KOPT-K1 (cell line): Measurements from ENCODE around the gene TBC1D2.
"Not testable (repeated sequence)": the region's sequence is repeated elsewhere in the genome, so short reads cannot be mapped to it uniquely, and the experiment has no call there.

ENCODE experiments used
- H3K27ac ChIP-seq: fragments of 200-600 bp; sonication (generic); 2 replicates; pipeline ENCODE4 v1.5.1; 2016; ENCODE audit warnings: antibody characterized with exemption, mild to moderate bottlenecking, low read depth, low read length; ENCODE audit not compliant: poor library complexity, severe bottlenecking
- H3K36me3 ChIP-seq: fragments of 200-600 bp; sonication (generic); 2 replicates; pipeline ENCODE4 v1.5.1; 2017; ENCODE audit warnings: antibody characterized with exemption, mild to moderate bottlenecking, low read length, moderate library complexity; ENCODE audit not compliant: insufficient read depth
- H3K9me3 ChIP-seq: fragments of 200-600 bp; sonication (generic); 2 replicates; pipeline ENCODE4 v1.5.1; 2017; ENCODE audit warnings: antibody characterized with exemption, low read length, mild to moderate bottlenecking; ENCODE audit not compliant: insufficient read depth, poor library complexity, severe bottlenecking

TBC1D2 gene

GRCh38 chr9:98283143-98283542 lies 27.7 kb upstream of the TBC1D2 start:
- H3K27ac ChIP-seq, H3K36me3 ChIP-seq, H3K9me3 ChIP-seq: not testable (repeated sequence)

GRCh38 chr9:98281281-98281680 lies 25.8 kb upstream of the TBC1D2 start:
- Histone ChIP-seq H3K9me3 (no peaks in the 10 kb centered on the region), H3K27ac (no peak overlapping the region), H3K36me3 (no peaks in the 10 kb centered on the region)

GRCh38 chr9:98280574-98280973 lies 25.1 kb upstream of the TBC1D2 start:
- Histone ChIP-seq H3K36me3 (no peaks in the 10 kb centered on the region), H3K27ac (no peak overlapping the region), H3K9me3 (no peaks in the 10 kb centered on the region)

- no peaks in the 10 kb centered on the region for H3K9me3 ChIP-seq
- H3K27ac ChIP-seq = no peak overlapping the region
- H3K36me3 ChIP-seq = no peaks in the 10 kb centered on the region
These were observed 24.7 kb upstream of the TBC1D2 start for GRCh38 chr9:98280162-98280561.

- H3K9me3 ChIP-seq = no peaks in the 10 kb centered on the region
- no peak overlapping the region for H3K27ac ChIP-seq
- H3K36me3 ChIP-seq = no peaks in the 10 kb centered on the region
These were observed 21.5 kb upstream of the TBC1D2 start for GRCh38 chr9:98276907-98277469.

GRCh38 chr9:98275159-98275558 lies 19.7 kb upstream of the TBC1D2 start:
- H3K36me3 ChIP-seq = no peaks in the 10 kb centered on the region
- H3K27ac ChIP-seq = no peak overlapping the region
- no peaks in the 10 kb centered on the region for H3K9me3 ChIP-seq

GRCh38 chr9:98272083-98272482 lies 16.6 kb upstream of the TBC1D2 start:
- Histone ChIP-seq H3K9me3 (no peaks in the 10 kb centered on the region), H3K36me3 (no peaks in the 10 kb centered on the region), H3K27ac (no peak overlapping the region)

GRCh38 chr9:98271479-98271878 lies 16.0 kb upstream of the TBC1D2 start:
- Histone ChIP-seq H3K27ac (no peak overlapping the region), H3K36me3 (no peaks in the 10 kb centered on the region), H3K9me3 (no peaks in the 10 kb centered on the region)

GRCh38 chr9:98270284-98270683 lies 14.8 kb upstream of the TBC1D2 start:
- not testable (repeated sequence) for H3K27ac ChIP-seq, H3K36me3 ChIP-seq, H3K9me3 ChIP-seq

- H3K27ac ChIP-seq, H3K9me3 ChIP-seq: not testable (repeated sequence)
These were observed 14.2 kb upstream of the TBC1D2 start for GRCh38 chr9:98269652-98270051.

GRCh38 chr9:98267556-98267955 lies 12.1 kb upstream of the TBC1D2 start:
- H3K9me3 ChIP-seq, H3K36me3 ChIP-seq, H3K27ac ChIP-seq: not testable (repeated sequence)

More at GRCh38 chr9:98269652-98270051, 14.2 kb upstream of the TBC1D2 start:
- not testable (repeated sequence) for H3K36me3 ChIP-seq

- Histone ChIP-seq H3K27ac (no peak overlapping the region), H3K9me3 (no peaks in the 10 kb centered on the region)
These were observed 9.1 kb upstream of the TBC1D2 start for GRCh38 chr9:98264516-98264915.

GRCh38 chr9:98263482-98264357 lies 8.3 kb upstream of the TBC1D2 start:
- Histone ChIP-seq H3K9me3 (no peaks in the 10 kb centered on the region), H3K27ac (no peak overlapping the region), H3K36me3 (no peaks in the 10 kb centered on the region)

More at GRCh38 chr9:98264516-98264915, 9.1 kb upstream of the TBC1D2 start:
- H3K36me3 ChIP-seq = no peaks in the 10 kb centered on the region

- Histone ChIP-seq H3K9me3 (no peaks in the 10 kb centered on the region), H3K36me3 (no peaks in the 10 kb centered on the region), H3K27ac (no peak overlapping the region)
These were observed 7.6 kb upstream of the TBC1D2 start for GRCh38 chr9:98263080-98263479.

GRCh38 chr9:98262056-98262455 lies 6.6 kb upstream of the TBC1D2 start:
- Histone ChIP-seq H3K27ac (no peak overlapping the region), H3K9me3 (no peaks in the 10 kb centered on the region), H3K36me3 (no peaks in the 10 kb centered on the region)

GRCh38 chr9:98260635-98261034 lies 5.2 kb upstream of the TBC1D2 start:
- Histone ChIP-seq H3K9me3 (no peaks in the 10 kb centered on the region), H3K27ac (no peak overlapping the region), H3K36me3 (no peaks in the 10 kb centered on the region)
